Panc1 (cell line): Measurements from ENCODE around the gene YIF1A. TPM values are rescaled to one million over a fixed set of nuclear protein-coding genes. Genes with fewer than 3 reads are reported as not detected.

Source experiments
- ATAC-seq: fragments of 200-7000 bp; cut with Tn5 transposase; 2 replicates; pipeline ENCODE4 v1.9.1; 2020; ENCODE audit warnings: mild to moderate bottlenecking, moderate library complexity
- BruUV-seq: library from RNA; stranded (reverse); fragments of 400-500 nt; replicated peaks from 2 replicates; lab custom pipeline; 2021; lab: Mats Ljungman, UMichigan
- CTCF ChIA-PET: fragments of 300-600 bp; sonication (Branson Sonifier 250); formaldehyde crosslinking; loops from one replicate; lab custom pipeline; 2022; ENCODE audit warnings: antibody characterized with exemption; lab: Charles Lee
- POLR2A ChIA-PET: fragments of 300-600 bp; sonication (Branson Sonifier 250); formaldehyde crosslinking; loops from one replicate; lab custom pipeline; 2022; ENCODE audit warnings: antibody characterized with exemption; lab: Charles Lee
- DNase-seq: peaks from one replicate; pipeline ENCODE4 v3.0.0-alpha.2; 2010; ENCODE audit warnings: low read depth, low spot score
- H3K27ac ChIP-seq: 2 replicates; pipeline ENCODE4 v1.5.1; 2011; ENCODE audit warnings: mild to moderate bottlenecking, low read length, inconsistent platforms
- H3K27me3 ChIP-seq: fragments of 200-500 bp; sonication (Bioruptor generic); 2 replicates; pipeline ENCODE4 v1.6.0; 2014; ENCODE audit warnings: low read length, inconsistent platforms; ENCODE audit not compliant: control insufficient read depth, insufficient read depth
- H3K36me3 ChIP-seq: fragments of 200-500 bp; sonication (Bioruptor generic); 2 replicates; pipeline ENCODE4 v1.5.1; 2014; ENCODE audit warnings: inconsistent platforms, mild to moderate bottlenecking, low read length, moderate library complexity; ENCODE audit not compliant: control insufficient read depth, insufficient read depth
- H3K4me1 ChIP-seq: 2 replicates; pipeline ENCODE4 v1.5.1; 2011; ENCODE audit warnings: inconsistent platforms, mild to moderate bottlenecking, low read length, moderate library complexity; ENCODE audit not compliant: control insufficient read depth, insufficient read depth
- H3K4me3 ChIP-seq, 2 experiments: 2 replicates each; pipeline ENCODE4 v1.5.1; 2011 to 2012; ENCODE audit warnings: low read depth in 2 of 2, low read length in 2 of 2, mild to moderate bottlenecking in 2 of 2, inconsistent platforms in 1 of 2, moderate library complexity in 1 of 2
- H3K9me3 ChIP-seq: fragments of 200-500 bp; sonication (Bioruptor generic); 2 replicates; pipeline ENCODE4 v1.5.1; 2014; ENCODE audit warnings: low read depth, mild to moderate bottlenecking, inconsistent platforms, low read length, moderate library complexity; ENCODE audit not compliant: control insufficient read depth, insufficient read depth
- POLR2AphosphoS5 ChIP-seq: IDR thresholded peaks from 2 replicates; pipeline ENCODE4 v1.6.1; 2012; ENCODE audit warnings: mild to moderate bottlenecking, low read depth, low read length, moderate library complexity
- SIN3A ChIP-seq: IDR thresholded peaks from 2 replicates; pipeline ENCODE4 v1.6.1; 2012; ENCODE audit warnings: low read depth, mild to moderate bottlenecking, low read length, moderate library complexity, borderline replicate concordance; ENCODE audit not compliant: insufficient read depth
- TCF7L2 ChIP-seq: IDR thresholded peaks from 2 replicates; pipeline ENCODE4 v1.6.1; 2011; ENCODE audit warnings: mild to moderate bottlenecking, low read depth, low read length, inconsistent platforms
- in situ Hi-C: cut with HindIII; loops from 2 replicates; pipeline ENCODE4 v1.10.0; 2016; ENCODE audit warnings: low sequenced_read_pairs, low pct_unique_long_range_greater_than_20kb
- intact Hi-C: fragments of 100-400 bp; cut with micrococcal nuclease; formaldehyde crosslinking; loops from one replicate; pipeline ENCODE4 v1.10.0; 2022; ENCODE audit not compliant: unreplicated experiment
- total RNA-seq: library from RNA; stranded (reverse); gene quantifications from one replicate; pipeline ENCODE4 v1.2.1, GENCODE V29; 2021; ENCODE audit not compliant: unreplicated experiment
- TF ChIP-seq, protein P1 (sequence below), 2 experiments: IDR thresholded peaks; 2 replicates each; pipeline ENCODE4 v1.6.1; 2011 to 2012; ENCODE audit warnings: low read depth in 2 of 2, control low read depth in 1 of 2, low read length in 1 of 2, mild to moderate bottlenecking in 1 of 2, moderate library complexity in 1 of 2; ENCODE audit not compliant: insufficient read depth in 1 of 2
- TF ChIP-seq, protein P2 (sequence below): fragments of 450-650 bp; IDR thresholded peaks from 2 replicates; pipeline ENCODE4 v1.5.1; 2017; ENCODE audit warnings: mild to moderate bottlenecking

The YIF1A gene
- total RNA-seq, 1 experiment from 2014 or later, result 196 TPM

DNA sequence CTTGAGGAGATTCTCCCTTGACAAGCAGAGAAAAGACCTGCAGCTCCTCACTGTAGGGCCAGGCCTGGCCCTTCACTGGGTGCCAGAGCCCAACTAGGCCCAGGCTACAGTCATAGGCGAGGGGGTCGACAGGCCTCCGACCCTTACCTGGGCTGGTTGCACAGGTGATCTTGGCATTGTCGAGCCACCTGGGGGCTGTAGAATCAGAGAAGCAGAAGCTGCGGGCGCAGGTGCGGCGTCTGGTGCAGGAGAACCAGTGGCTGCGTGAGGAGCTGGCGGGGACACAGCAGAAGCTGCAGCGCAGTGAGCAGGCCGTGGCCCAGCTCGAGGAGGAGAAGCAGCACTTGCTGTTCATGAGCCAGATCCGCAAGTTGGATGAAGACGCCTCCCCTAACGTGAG is 27.4 kb downstream of the YIF1A start:
- POLR2A ChIA-PET, result interaction anchor here (0.6 kb wide), 1 partner anchor 978 kb away, joined by 6 read pairs; no protein-coding TSS in a partner anchor

DNA sequence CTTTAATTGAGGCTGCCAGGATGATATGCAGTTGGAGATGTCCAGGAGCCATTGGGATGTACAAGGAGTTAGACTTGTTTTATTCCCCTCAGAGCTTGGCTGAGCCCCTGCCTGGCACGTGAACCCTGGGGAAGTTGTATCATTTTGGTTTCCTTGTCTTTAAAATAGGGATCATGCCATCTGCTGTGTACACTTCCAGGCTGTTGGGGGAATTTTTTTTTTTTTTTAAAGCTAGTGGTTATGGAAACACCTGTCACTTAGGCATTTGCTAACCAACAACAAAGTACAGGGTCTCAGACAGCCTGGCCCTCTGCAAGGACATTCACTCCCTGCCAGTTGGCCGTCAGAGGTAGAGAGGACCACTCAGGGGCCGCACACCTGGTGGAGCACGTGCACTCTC is 29.0 kb downstream of the YIF1A start:
- no peaks in the 10 kb centered on the region for H3K27me3 ChIP-seq
- H3K4me1 ChIP-seq, result peaks cover 7% of the 10 kb centered on the region
- H3K9me3 ChIP-seq, result no peaks in the 10 kb centered on the region
- no TSS peak for BruUV-seq
- POLR2A ChIA-PET, result interaction anchor here (0.5 to 0.6 kb wide), 3 partner anchors 14 to 275 kb away, joined by 3 to 4 read pairs (median 4); no protein-coding TSS in a partner anchor
- H3K36me3 ChIP-seq, result 0 out of 2 replicates have a peak, but pooled peaks cover 4% of the 10 kb centered on the region
- no peak for TF ChIP-seq TCF7L2
- TF ChIP-seq, protein P1, sequence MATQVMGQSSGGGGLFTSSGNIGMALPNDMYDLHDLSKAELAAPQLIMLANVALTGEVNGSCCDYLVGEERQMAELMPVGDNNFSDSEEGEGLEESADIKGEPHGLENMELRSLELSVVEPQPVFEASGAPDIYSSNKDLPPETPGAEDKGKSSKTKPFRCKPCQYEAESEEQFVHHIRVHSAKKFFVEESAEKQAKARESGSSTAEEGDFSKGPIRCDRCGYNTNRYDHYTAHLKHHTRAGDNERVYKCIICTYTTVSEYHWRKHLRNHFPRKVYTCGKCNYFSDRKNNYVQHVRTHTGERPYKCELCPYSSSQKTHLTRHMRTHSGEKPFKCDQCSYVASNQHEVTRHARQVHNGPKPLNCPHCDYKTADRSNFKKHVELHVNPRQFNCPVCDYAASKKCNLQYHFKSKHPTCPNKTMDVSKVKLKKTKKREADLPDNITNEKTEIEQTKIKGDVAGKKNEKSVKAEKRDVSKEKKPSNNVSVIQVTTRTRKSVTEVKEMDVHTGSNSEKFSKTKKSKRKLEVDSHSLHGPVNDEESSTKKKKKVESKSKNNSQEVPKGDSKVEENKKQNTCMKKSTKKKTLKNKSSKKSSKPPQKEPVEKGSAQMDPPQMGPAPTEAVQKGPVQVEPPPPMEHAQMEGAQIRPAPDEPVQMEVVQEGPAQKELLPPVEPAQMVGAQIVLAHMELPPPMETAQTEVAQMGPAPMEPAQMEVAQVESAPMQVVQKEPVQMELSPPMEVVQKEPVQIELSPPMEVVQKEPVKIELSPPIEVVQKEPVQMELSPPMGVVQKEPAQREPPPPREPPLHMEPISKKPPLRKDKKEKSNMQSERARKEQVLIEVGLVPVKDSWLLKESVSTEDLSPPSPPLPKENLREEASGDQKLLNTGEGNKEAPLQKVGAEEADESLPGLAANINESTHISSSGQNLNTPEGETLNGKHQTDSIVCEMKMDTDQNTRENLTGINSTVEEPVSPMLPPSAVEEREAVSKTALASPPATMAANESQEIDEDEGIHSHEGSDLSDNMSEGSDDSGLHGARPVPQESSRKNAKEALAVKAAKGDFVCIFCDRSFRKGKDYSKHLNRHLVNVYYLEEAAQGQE (IDR thresholded peaks at IDR 0.05; ENCODE audit: insufficient read depth in 1 of 2, low read depth in 2 of 2, low read length in 1 of 2), result no peak
- no peak for TF ChIP-seq POLR2AphosphoS5
- TF ChIP-seq, protein P2, sequence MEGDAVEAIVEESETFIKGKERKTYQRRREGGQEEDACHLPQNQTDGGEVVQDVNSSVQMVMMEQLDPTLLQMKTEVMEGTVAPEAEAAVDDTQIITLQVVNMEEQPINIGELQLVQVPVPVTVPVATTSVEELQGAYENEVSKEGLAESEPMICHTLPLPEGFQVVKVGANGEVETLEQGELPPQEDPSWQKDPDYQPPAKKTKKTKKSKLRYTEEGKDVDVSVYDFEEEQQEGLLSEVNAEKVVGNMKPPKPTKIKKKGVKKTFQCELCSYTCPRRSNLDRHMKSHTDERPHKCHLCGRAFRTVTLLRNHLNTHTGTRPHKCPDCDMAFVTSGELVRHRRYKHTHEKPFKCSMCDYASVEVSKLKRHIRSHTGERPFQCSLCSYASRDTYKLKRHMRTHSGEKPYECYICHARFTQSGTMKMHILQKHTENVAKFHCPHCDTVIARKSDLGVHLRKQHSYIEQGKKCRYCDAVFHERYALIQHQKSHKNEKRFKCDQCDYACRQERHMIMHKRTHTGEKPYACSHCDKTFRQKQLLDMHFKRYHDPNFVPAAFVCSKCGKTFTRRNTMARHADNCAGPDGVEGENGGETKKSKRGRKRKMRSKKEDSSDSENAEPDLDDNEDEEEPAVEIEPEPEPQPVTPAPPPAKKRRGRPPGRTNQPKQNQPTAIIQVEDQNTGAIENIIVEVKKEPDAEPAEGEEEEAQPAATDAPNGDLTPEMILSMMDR, result no peak
- TF ChIP-seq SIN3A, result no peak
- DNase-seq (no peak), ATAC-seq (no peak)
- CTCF ChIA-PET, result interaction anchor here (0.5 kb wide), 1 partner anchor 450 kb away, joined by 3 read pairs; no protein-coding TSS in a partner anchor
- in situ Hi-C loops (no loop called here), intact Hi-C loops (no loop called here)
- H3K27ac ChIP-seq, result no peak overlapping the region
- no peak overlapping the region for H3K4me3 ChIP-seq

More for the DNA sequence above, 27.4 kb downstream of the YIF1A start:
- no peak overlapping the region for H3K27ac ChIP-seq
- DNase-seq (no peak), ATAC-seq (no peak)
- CTCF ChIA-PET, result interaction anchor here (0.6 kb wide), 1 partner anchor 45 kb away, joined by 4 read pairs; no protein-coding TSS in a partner anchor
- no TSS peak for BruUV-seq
- peaks cover 11% of the 10 kb centered on the region for H3K4me1 ChIP-seq
- TF ChIP-seq TCF7L2 (no peak), POLR2AphosphoS5 (no peak), SIN3A (no peak)
- TF ChIP-seq, protein P2, result no peak
- TF ChIP-seq, protein P1 (IDR thresholded peaks at IDR 0.05; ENCODE audit: insufficient read depth in 1 of 2, low read depth in 2 of 2, low read length in 1 of 2), result no peak
- in situ Hi-C loops, result no loop called here
- H3K4me3 ChIP-seq, result no peak overlapping the region
- H3K9me3 ChIP-seq, result no peaks in the 10 kb centered on the region
- H3K36me3 ChIP-seq, result 0 out of 2 replicates have a peak, but pooled peaks cover 4% of the 10 kb centered on the region
- H3K27me3 ChIP-seq, result no peaks in the 10 kb centered on the region
- intact Hi-C loops, result no loop called here
